Heart right ventricle (tissue), 16 donors: ENCODE results near the gene ANKRD33B. TPM values are rescaled to one million over a fixed set of nuclear protein-coding genes. Genes with fewer than 3 reads are reported as not detected.
"Not testable (repeated sequence)": the region's sequence is repeated elsewhere in the genome, so short reads cannot be mapped to it uniquely, and the experiment has no call there.

Experiments
- ATAC-seq, 8 donors: fragments of 200-7000 bp; cut with Tn5 transposase; one replicate each; pipeline ENCODE4 v1.9.1; 2020; ENCODE audit warnings: mild to moderate bottlenecking in 8 of 8, moderate library complexity in 8 of 8, moderate number of reproducible peaks in 1 of 8
- DNase-seq, 2 donors: peaks; one replicate each; pipeline ENCODE4 v3.0.0-alpha.2; 2020
- H3K27ac ChIP-seq, 10 donors: fragments of 200-600 bp; sonication (generic) in 2 of 10; one replicate each; pipeline versions ENCODE4 v1.5.0 to v1.8.0; 2020 to 2022; ENCODE audit warnings: mild to moderate bottlenecking in 3 of 10
- H3K27me3 ChIP-seq, 7 donors: fragments of 200-600 bp; one replicate each; pipeline ENCODE4 v1.8.0; 2021 to 2022; ENCODE audit warnings: mild to moderate bottlenecking in 2 of 7
- H3K36me3 ChIP-seq, 9 donors: fragments of 200-600 bp; sonication (generic) in 1 of 9; one replicate each; pipeline versions ENCODE4 v1.5.0 to v1.8.0; 2020 to 2022; ENCODE audit warnings: mild to moderate bottlenecking in 2 of 9
- H3K4me1 ChIP-seq, 9 donors: fragments of 200-600 bp; sonication (generic) in 1 of 9; one replicate each; pipeline versions ENCODE4 v1.5.0 to v1.8.0; 2020 to 2022; ENCODE audit warnings: mild to moderate bottlenecking in 4 of 9
- H3K4me3 ChIP-seq, 10 donors: fragments of 200-600 bp; sonication (generic) in 2 of 10; one replicate each; pipeline versions ENCODE4 v1.5.0 to v1.8.0; 2020 to 2022; ENCODE audit warnings: mild to moderate bottlenecking in 7 of 10, moderate library complexity in 2 of 10
- H3K9me3 ChIP-seq, 11 donors: fragments of 200-600 bp in 10 of 11; sonication (generic) in 2 of 11; one replicate each; pipeline versions ENCODE4 v1.5.0 to v1.8.0; 2013 to 2022; ENCODE audit warnings: mild to moderate bottlenecking in 2 of 11, control low read depth in 1 of 11, moderate library complexity in 1 of 11
- CTCF ChIP-seq, 9 donors: fragments of 200-600 bp; sonication (generic) in 2 of 9; IDR thresholded peaks; one replicate each; pipeline versions ENCODE4 v1.5.0 to v1.8.0; 2021 to 2022; ENCODE audit warnings: antibody characterized with exemption in 9 of 9, mild to moderate bottlenecking in 5 of 9, moderate library complexity in 1 of 9
- WGBS, 2 donors: extraction: QIAGEN DNeasy Blood & Tissue Kit; methylation state at CpG; one replicate each; pipeline ENCODE4 v1.1.7; 2013; ENCODE audit warnings: inconsistent platforms in 1 of 2; 5-methylcytosine and 5-hydroxymethylcytosine counted together
- intact Hi-C, 10 donors: fragments of 100-400 bp; cut with DNase I; formaldehyde crosslinking; loops; one replicate each; pipeline versions ENCODE4 v1.11.1 to v1.14.2; 2022
- polyA plus RNA-seq, 2 donors: library from polyadenylated mRNA; stranded (reverse); fragments of 200-250 nt; gene quantifications; one replicate each; pipeline ENCODE4 v1.2.3, GENCODE V29; 2013
- total RNA-seq, 10 donors: library from RNA; stranded (reverse); fragmentation: NEBNext Ultra II Directional in 3 of 10; extraction: Animal tissue kit (Norgen Biotek cat#: 25700) in 3 of 10; gene quantifications; one replicate each; pipeline versions ENCODE4 v1.2.1 to v1.2.4, GENCODE V29; 2021 to 2023
- donor health status: Arrhythmogenic right ventricular cardiomyopathy.
- donor health status: ischemic (EF 13 %, LVEDD 7.1; RV severe dilation, severe dysfunction).
- donor health status: healthy with polysubstance abuse.
- donor health status: DM: no; HTN: yes; CAD: no.
- donor health status: DM: no; HTN: no; CAD: no.
- donor health status: ischemic (EF 25% LVEDD 6.9; RV normal size, moderate dysfunction).
- donor health status: ischemic (EF 25% LVEDD 5.7; RV mildly dilated, moderate dysfunction).
- donor health status: healthy.
- donor health status: DM: yes; HTN: yes; CAD: no.
- donor health status: Ischemic cardiomyopathy.
- donor health status: ischemic (EF 35%, LVEDD 5.7; RV mildly dilated, moderate dysfunction).
- donor health status: nonischemic (EF 11% LVEDD 7.7; RV severe dilation, severe dysfunction).
- donor health status: DM: yes; HTN: yes; CAD: no.
- donor health status: PGD.
- donor health status: ischemic (EF 29% LVEDD 5.4; RV normal size, mild dysfunction).
- donor health status: nonischemic (EF 23%, LVEDD 6.1; RV moderate dilation, normal function).

ANKRD33B gene
- total and polyA plus RNA-seq, 12 donors = 0.46 to 33.0 (median 13.3) TPM

GRCh38 chr5:10627160-10627701, 63.4 kb downstream of the ANKRD33B start:
- H3K4me3 ChIP-seq = peak overlapping the region in 9 of 10 donors; percentile 6 to 37 (median 32)
- no peaks in the 10 kb centered on the region for H3K9me3 ChIP-seq
- TF ChIP-seq CTCF (IDR thresholded peaks at IDR 0.05) = no peak
- H3K27ac ChIP-seq = peak overlapping the region in 7 of 10 donors; percentile 3 to 69 (median 36)
- peaks cover 9 to 48% (median 33%) of the 10 kb centered on the region in 9 donors for H3K4me1 ChIP-seq
- ATAC-seq (peak in 5 of 8 donors; percentile 5 to 29 (median 17)), DNase-seq (no peak)
- WGBS, 2 donors = 20 to 21% methylated on average over 12 of the region's 12 CpGs
- H3K36me3 ChIP-seq = no peaks in the 10 kb centered on the region
- intact Hi-C loops = loop anchor here in 9 of 10 donors (1.0 to 10.0 kb wide), 10 partner anchors 20 to 345 kb away; partner anchors contain the start of gene ANKRD33B (in 3 of the 9)
- H3K27me3 ChIP-seq = peaks cover 0 to 6% (median 0%) of the 10 kb centered on the region in 7 donors

DNA sequence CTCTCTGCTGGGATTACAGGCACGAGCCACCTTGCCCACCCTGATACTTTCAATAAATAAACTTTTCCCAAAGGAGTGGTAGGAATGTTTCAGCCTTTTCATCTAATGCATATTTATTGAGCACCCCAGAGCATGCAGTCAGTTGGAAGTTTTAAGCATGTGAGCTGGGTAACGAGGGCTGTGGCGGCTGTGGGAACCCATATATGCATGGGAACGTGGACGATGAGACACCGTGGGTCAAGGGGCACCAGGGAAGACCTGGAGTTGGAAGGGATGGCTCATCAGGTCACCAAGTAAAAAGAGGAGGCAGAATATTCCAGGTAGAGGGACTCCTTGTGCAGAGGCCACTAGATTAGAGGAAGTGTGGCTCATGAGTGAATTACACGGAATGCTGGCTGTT, 64.7 kb downstream of the ANKRD33B start:
- Histone ChIP-seq H3K27ac (no peak overlapping the region), H3K27me3 (peaks cover 0 to 6% (median 0%) of the 10 kb centered on the region in 7 donors), H3K4me1 (peaks cover 9 to 53% (median 32%) of the 10 kb centered on the region in 9 donors), H3K9me3 (no peaks in the 10 kb centered on the region), H3K4me3 (no peak overlapping the region), H3K36me3 (no peaks in the 10 kb centered on the region)
- ATAC-seq (no peak), DNase-seq (no peak)
- TF ChIP-seq CTCF (IDR thresholded peaks at IDR 0.05) = no peak
- WGBS, 2 donors = 92 to 95% methylated on average over 7 of the region's 7 CpGs
- intact Hi-C loops = loop anchor here in 9 of 10 donors (1.0 to 10.0 kb wide), 9 partner anchors 61 to 346 kb away; partner anchors contain the start of gene ANKRD33B (in 3 of the 9)

DNA sequence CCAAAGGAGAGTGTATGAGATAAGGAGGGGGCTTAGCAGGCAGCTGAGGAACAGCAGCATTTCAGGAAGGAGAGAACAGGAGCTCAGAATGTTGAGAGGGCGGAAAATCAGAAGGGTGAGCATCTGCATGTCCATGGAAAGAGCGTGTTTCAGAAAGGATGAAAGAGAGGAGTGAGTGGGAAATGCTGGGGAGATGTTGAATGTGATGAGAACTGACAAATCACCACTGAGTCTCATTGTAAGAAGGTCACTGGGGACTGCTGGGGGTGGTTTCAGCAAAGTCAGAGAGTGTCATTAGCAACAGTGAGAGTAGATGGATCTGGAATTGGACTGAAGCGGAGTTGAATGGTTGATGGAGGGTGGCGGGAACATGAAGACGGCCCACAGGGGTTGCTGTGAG, 65.8 kb downstream of the ANKRD33B start:
- no peak for ATAC-seq
- Histone ChIP-seq H3K9me3 (no peaks in the 10 kb centered on the region), H3K27ac (no peak overlapping the region), H3K4me1 (peaks cover 9 to 64% (median 32%) of the 10 kb centered on the region in 9 donors), H3K27me3 (peaks cover 0 to 6% (median 0%) of the 10 kb centered on the region in 7 donors), H3K36me3 (no peaks in the 10 kb centered on the region), H3K4me3 (no peak overlapping the region)
- DNase-seq = no peak
- WGBS, 2 donors = 96 to 97% methylated on average over 5 of the region's 5 CpGs
- no peak for TF ChIP-seq CTCF (IDR thresholded peaks at IDR 0.05)
- intact Hi-C loops = loop anchor here in 9 of 10 donors (2.0 to 10.0 kb wide), 9 partner anchors 62 to 355 kb away; partner anchors contain the start of gene ANKRD33B (in 3 of the 9)

DNA sequence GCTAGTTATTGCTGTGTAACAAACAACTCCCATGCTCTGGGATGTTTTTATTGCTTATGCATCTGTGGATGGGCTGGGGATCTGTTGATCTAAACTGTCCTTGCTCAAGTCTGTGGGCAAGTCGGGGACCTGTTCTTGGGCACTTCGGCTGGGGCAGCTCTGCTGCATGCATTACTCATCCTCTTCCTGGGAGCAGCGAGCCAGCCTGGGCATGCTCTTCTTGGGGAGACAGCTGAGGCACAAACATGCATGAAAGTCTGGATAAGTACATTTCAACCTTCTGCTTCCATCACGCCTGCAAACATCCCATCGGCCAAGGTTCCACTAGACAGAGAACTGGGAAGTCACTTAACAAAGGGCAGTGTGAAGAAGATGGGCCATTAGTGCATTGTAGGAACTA, 66.3 kb downstream of the ANKRD33B start:
- Histone ChIP-seq H3K4me1 (peaks cover 9 to 68% (median 32%) of the 10 kb centered on the region in 9 donors), H3K27me3 (peaks cover 0 to 6% (median 0%) of the 10 kb centered on the region in 7 donors), H3K36me3 (no peaks in the 10 kb centered on the region), H3K27ac (no peak overlapping the region), H3K4me3 (no peak overlapping the region), H3K9me3 (no peaks in the 10 kb centered on the region)
- 96 to 98% methylated on average over 5 of the region's 5 CpGs for WGBS, 2 donors
- no peak for TF ChIP-seq CTCF (IDR thresholded peaks at IDR 0.05)
- no peak for ATAC-seq
- intact Hi-C loops = loop anchor here in 2 of 10 donors (2.0 to 10.0 kb wide), 2 partner anchors 179 to 355 kb away; no protein-coding TSS in a partner anchor
- no peak for DNase-seq

DNA sequence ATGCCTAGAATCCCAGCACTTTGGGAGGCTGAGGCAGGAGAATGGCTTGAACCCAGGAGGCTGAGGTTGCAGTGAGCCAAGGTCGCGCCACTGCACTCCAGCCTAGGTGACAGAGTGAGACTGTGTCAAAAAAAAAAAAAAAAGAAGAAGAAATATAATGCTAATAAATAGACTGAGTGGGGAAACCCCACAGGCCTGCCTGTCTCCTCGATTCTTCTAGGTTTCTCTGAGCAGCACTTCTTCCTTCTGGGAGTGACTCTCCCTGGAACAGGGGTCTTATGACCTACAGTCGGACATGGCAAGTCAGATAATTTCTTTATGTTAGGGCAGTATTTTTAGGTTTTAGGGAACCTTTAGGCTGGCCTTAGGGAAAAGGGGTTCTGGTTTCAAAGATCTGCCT, 66.9 kb downstream of the ANKRD33B start:
- WGBS, 2 donors = 88 to 97% methylated on average over 4 of the region's 4 CpGs
- peaks cover 9 to 74% (median 26%) of the 10 kb centered on the region in 9 donors for H3K4me1 ChIP-seq
- intact Hi-C loops = loop anchor here in 2 of 10 donors (2.0 to 10.0 kb wide), 2 partner anchors 180 to 356 kb away; no protein-coding TSS in a partner anchor

More for the DNA sequence above, 66.9 kb downstream of the ANKRD33B start:
- not testable (repeated sequence) for H3K9me3 ChIP-seq, H3K36me3 ChIP-seq, ATAC-seq, H3K4me3 ChIP-seq, H3K27me3 ChIP-seq, DNase-seq, H3K27ac ChIP-seq
